ENCODE data around the gene APRT. TPM values are rescaled to one million over a fixed set of nuclear protein-coding genes. Genes with fewer than 3 reads are reported as not detected.

APRT gene
- total and polyA plus RNA-seq, 9 of the 15 experiments (the other 6 are each of a cell fraction or from before 2014, with no cell fraction given): 41.7 to 409 (median 146) TPM

- TF ChIP-seq, protein P1, sequence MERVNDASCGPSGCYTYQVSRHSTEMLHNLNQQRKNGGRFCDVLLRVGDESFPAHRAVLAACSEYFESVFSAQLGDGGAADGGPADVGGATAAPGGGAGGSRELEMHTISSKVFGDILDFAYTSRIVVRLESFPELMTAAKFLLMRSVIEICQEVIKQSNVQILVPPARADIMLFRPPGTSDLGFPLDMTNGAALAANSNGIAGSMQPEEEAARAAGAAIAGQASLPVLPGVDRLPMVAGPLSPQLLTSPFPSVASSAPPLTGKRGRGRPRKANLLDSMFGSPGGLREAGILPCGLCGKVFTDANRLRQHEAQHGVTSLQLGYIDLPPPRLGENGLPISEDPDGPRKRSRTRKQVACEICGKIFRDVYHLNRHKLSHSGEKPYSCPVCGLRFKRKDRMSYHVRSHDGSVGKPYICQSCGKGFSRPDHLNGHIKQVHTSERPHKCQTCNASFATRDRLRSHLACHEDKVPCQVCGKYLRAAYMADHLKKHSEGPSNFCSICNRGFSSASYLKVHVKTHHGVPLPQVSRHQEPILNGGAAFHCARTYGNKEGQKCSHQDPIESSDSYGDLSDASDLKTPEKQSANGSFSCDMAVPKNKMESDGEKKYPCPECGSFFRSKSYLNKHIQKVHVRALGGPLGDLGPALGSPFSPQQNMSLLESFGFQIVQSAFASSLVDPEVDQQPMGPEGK (CRISPR knock-in tag; IDR thresholded peaks at IDR 0.05; ENCODE audit: borderline replicate concordance): 0 out of 2 replicates have a peak, but pooled peaks have one; percentile 23
- TF ChIP-seq KLF16 (IDR thresholded peaks at IDR 0.05): peak; percentile 87
- TF ChIP-seq KDM5B (IDR thresholded peaks at IDR 0.05; ENCODE audit: insufficient replicate concordance, low read depth, low read length): peak; percentile 67
- TF ChIP-seq ZC3H11A (IDR thresholded peaks at IDR 0.05; ENCODE audit: low read depth, low read length): no peak
- peak in 1 of 2 experiments; percentile 71; a peak in 1 of 4 replicates for TF ChIP-seq SRF (CRISPR knock-in tag; IDR thresholded peaks at IDR 0.05)
- TF ChIP-seq ZNF121 (CRISPR knock-in tag; conservative IDR thresholded peaks at IDR 0.05): no peak
- TF ChIP-seq, protein P2, sequence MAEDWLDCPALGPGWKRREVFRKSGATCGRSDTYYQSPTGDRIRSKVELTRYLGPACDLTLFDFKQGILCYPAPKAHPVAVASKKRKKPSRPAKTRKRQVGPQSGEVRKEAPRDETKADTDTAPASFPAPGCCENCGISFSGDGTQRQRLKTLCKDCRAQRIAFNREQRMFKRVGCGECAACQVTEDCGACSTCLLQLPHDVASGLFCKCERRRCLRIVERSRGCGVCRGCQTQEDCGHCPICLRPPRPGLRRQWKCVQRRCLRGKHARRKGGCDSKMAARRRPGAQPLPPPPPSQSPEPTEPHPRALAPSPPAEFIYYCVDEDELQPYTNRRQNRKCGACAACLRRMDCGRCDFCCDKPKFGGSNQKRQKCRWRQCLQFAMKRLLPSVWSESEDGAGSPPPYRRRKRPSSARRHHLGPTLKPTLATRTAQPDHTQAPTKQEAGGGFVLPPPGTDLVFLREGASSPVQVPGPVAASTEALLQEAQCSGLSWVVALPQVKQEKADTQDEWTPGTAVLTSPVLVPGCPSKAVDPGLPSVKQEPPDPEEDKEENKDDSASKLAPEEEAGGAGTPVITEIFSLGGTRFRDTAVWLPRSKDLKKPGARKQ (CRISPR knock-in tag; IDR thresholded peaks at IDR 0.05): no peak
- TF ChIP-seq, protein P3, sequence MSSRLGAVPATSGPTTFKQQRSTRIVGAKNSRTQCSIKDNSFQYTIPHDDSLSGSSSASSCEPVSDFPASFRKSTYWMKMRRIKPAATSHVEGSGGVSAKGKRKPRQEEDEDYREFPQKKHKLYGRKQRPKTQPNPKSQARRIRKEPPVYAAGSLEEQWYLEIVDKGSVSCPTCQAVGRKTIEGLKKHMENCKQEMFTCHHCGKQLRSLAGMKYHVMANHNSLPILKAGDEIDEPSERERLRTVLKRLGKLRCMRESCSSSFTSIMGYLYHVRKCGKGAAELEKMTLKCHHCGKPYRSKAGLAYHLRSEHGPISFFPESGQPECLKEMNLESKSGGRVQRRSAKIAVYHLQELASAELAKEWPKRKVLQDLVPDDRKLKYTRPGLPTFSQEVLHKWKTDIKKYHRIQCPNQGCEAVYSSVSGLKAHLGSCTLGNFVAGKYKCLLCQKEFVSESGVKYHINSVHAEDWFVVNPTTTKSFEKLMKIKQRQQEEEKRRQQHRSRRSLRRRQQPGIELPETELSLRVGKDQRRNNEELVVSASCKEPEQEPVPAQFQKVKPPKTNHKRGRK (tag; IDR thresholded peaks at IDR 0.05): no peak
- TF ChIP-seq PHB (CRISPR knock-in tag; IDR thresholded peaks at IDR 0.05): peak; percentile 32; the same call in 1 of the 2 replicates
- no peak for TF ChIP-seq GTF2F1 (IDR thresholded peaks at IDR 0.05; ENCODE audit: low read depth, low read length)
- TF ChIP-seq CXXC5 (CRISPR knock-in tag; IDR thresholded peaks at IDR 0.05): peak; percentile 99
- TF ChIP-seq CAMTA2 (CRISPR knock-in tag; conservative IDR thresholded peaks at IDR 0.05): no peak
- TF ChIP-seq NR2F6 (CRISPR knock-in tag; IDR thresholded peaks at IDR 0.05): no peak
- peak; percentile 71; the same call in 1 of the 2 replicates for TF ChIP-seq ETV1 (tag; conservative IDR thresholded peaks at IDR 0.05; ENCODE audit: low read depth)
- peak; percentile 85 for TF ChIP-seq DMBX1 (CRISPR knock-in tag; IDR thresholded peaks at IDR 0.05; ENCODE audit: borderline replicate concordance)
- TF ChIP-seq ZNF3 (CRISPR knock-in tag; IDR thresholded peaks at IDR 0.05): no peak
- TF ChIP-seq HDAC3 (IDR thresholded peaks at IDR 0.05; ENCODE audit: borderline replicate concordance, partially characterized antibody): no peak
- TF ChIP-seq JUN (IDR thresholded peaks at IDR 0.05; ENCODE audit: borderline replicate concordance, low read depth, low read length): peak; percentile 19; the same call in 1 of the 2 replicates
- TF ChIP-seq JUN (CRISPR knock-in tag; IDR thresholded peaks at IDR 0.05; ENCODE audit: borderline replicate concordance): peak; percentile 93; the same call in 1 of the 2 replicates
- 0 out of 2 replicates have a peak, but pooled peaks have one; percentile 37 for TF ChIP-seq HCFC1 (IDR thresholded peaks at IDR 0.05; ENCODE audit: low read depth, low read length)
- TF ChIP-seq THRAP3 (IDR thresholded peaks at IDR 0.05; ENCODE audit: borderline replicate concordance): no peak
- no peak for TF ChIP-seq SLC30A9 (CRISPR knock-in tag; IDR thresholded peaks at IDR 0.05)
Observed at GRCh38 chr16:88770461-88771293, 41.1 kb downstream of the APRT start (continued).
